ENCODE results near the gene TGIF1. TPM values are rescaled to one million over a fixed set of nuclear protein-coding genes. Genes with fewer than 3 reads are reported as not detected.

TGIF1 gene
- total RNA-seq, 6 experiments from 2014 or later, result 11.3 to 41.4 (median 22.3) TPM

GRCh38 chr18:3508576-3509549 is 58.9 kb downstream of the TGIF1 start:
- ATAC-seq (no peak), DNase-seq (no peak)
- H3K27ac ChIP-seq, result no peak overlapping the region
- intact Hi-C loops (cut with DNase I), result no loop called here
- no peak for TF ChIP-seq POLR2A (IDR thresholded peaks at IDR 0.05)
- no peak for TF ChIP-seq CTCF (IDR thresholded peaks at IDR 0.05)
- H3K4me3 ChIP-seq, result no peak overlapping the region
- no peaks in the 10 kb centered on the region for H3K9me3 ChIP-seq
- H3K27me3 ChIP-seq, result no peaks in the 10 kb centered on the region
- H3K36me3 ChIP-seq, result no peaks in the 10 kb centered on the region
- WGBS (ENCODE audit: insufficient coverage, low coverage, low lambda C conversion rate, missing lambda C conversion rate), result 61% methylated on average over 10 of the region's 17 CpGs
- no peaks in the 10 kb centered on the region for H3K4me1 ChIP-seq

Other genes with a start within 250 kb of the TGIF1 start
- gene MYOM1, start 230.2 kb upstream of the TGIF1 start, total RNA-seq, result 10 to 100 TPM in 5 of 6 experiments, 1 to 10 TPM in 1; 3.1 to 64.5 (median 19.1) TPM
- 100 to 1,000 TPM in 5 of 6 experiments, 10 to 100 TPM in 1; 82.1 to 309 (median 225) TPM for gene MYL12A, start 202.4 kb upstream of the TGIF1 start, total RNA-seq
- 100 to 1,000 TPM; 113 to 281 (median 185) TPM for gene MYL12B, start 188.0 kb upstream of the TGIF1 start, total RNA-seq

Measured in right lobe of liver (tissue), 6 donors.